Measurements from ENCODE around the gene AKNAD1. TPM values are rescaled to one million over a fixed set of nuclear protein-coding genes. Genes with fewer than 3 reads are reported as not detected.

AKNAD1 gene
- polyA plus RNA-seq, 1 of the 3 experiments (the other 2 are of a cell fraction), result 0.71 TPM

DNA sequence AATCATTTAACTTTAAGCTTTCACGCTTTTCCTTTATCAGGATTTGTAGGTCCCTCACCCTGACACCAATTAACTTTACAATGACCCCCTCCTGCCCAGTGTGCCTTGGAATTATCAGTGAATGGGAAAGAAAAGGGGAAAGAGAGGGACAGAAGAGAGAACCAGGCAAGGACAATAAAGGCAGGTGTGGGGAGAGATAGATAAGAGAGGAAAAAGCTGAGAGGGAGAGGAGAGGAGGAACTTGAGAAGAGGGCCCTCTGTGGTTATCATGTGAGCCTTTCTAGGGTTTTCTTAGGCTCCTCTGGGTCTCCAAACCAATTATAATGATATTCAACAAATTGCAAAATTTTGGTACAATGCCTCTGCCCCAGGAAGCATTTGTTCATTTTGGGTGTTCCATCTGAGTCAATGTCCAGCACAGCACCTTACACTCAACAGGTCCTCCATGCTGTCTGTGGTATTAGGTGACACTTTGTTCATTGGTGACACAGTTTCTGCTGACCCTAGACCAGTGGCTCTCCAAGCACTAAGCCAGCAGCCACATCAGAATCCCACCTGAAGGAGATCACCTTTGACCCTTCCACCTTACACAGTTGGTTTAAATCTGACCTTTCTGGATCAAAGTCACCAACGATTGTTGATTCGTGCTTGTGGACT lies 14.2 kb downstream of the AKNAD1 start:
- POLR2A ChIA-PET, result no interaction called here
- CTCF ChIA-PET, result interaction anchor here (0.6 to 1.4 kb wide), 4 partner anchors 11 to 556 kb away, joined by 3 to 6 read pairs (median 4); no protein-coding TSS in a partner anchor

More for the DNA sequence above, 14.2 kb downstream of the AKNAD1 start:
- no peaks in the 10 kb centered on the region for H4K20me1 ChIP-seq (ENCODE audit: insufficient read depth)
- no peaks in the 10 kb centered on the region; a peak in 1 of 4 replicates for H3K4me1 ChIP-seq (ENCODE audit: control insufficient read depth in 1 of 2, insufficient read depth in 2 of 2, low read depth in 1 of 2, low read length in 1 of 2)
- DNase-seq, result no peak
- H3K9me3 ChIP-seq, result no peaks in the 10 kb centered on the region
- no peaks in the 10 kb centered on the region for H3K27me3 ChIP-seq (ENCODE audit: insufficient read depth)
- no peak overlapping the region for H3K4me3 ChIP-seq (ENCODE audit: low read depth in 2 of 2, low read length in 1 of 2)
- H3K27ac ChIP-seq (ENCODE audit: low read depth in 2 of 2, low read length in 1 of 2), result no peak overlapping the region
- no peaks in the 10 kb centered on the region for H3K79me2 ChIP-seq (ENCODE audit: insufficient read depth)
- no peaks in the 10 kb centered on the region for H3K9me2 ChIP-seq
- no peak overlapping the region for H2AFZ ChIP-seq (ENCODE audit: low read depth)
- WGBS (ENCODE audit: low lambda C conversion rate), result 67% methylated on average over 3 of the region's 3 CpGs
- H3K36me3 ChIP-seq (replicated peaks in 1 of 2; ENCODE audit: control insufficient read depth in 1 of 2, insufficient read depth in 2 of 2, low read length in 1 of 2), result no peaks in the 10 kb centered on the region
- H3F3A ChIP-seq (replicated peaks; ENCODE audit: insufficient read depth), result peaks cover 3% of the 10 kb centered on the region
- no peak overlapping the region for H3K9ac ChIP-seq
- no peak overlapping the region for H3K4me2 ChIP-seq
- no peak for TF ChIP-seq GABPA (IDR thresholded peaks at IDR 0.05; ENCODE audit: low read depth)
- TF ChIP-seq FOXJ3 (CRISPR knock-in tag; IDR thresholded peaks at IDR 0.05), result no peak
- TF ChIP-seq RCOR1 (IDR thresholded peaks at IDR 0.05; ENCODE audit: low read length), result no peak
- TF ChIP-seq RFX5 (IDR thresholded peaks at IDR 0.05; ENCODE audit: low read length), result no peak
- no peak for TF ChIP-seq TEAD4 (IDR thresholded peaks at IDR 0.05; ENCODE audit: borderline replicate concordance, insufficient read depth)
- no peak for TF ChIP-seq TAF1 (IDR thresholded peaks at IDR 0.05; ENCODE audit: borderline replicate concordance, low read depth, low read length)
- TF ChIP-seq NFIC (IDR thresholded peaks at IDR 0.05; ENCODE audit: borderline replicate concordance), result no peak
- TF ChIP-seq, protein P1, sequence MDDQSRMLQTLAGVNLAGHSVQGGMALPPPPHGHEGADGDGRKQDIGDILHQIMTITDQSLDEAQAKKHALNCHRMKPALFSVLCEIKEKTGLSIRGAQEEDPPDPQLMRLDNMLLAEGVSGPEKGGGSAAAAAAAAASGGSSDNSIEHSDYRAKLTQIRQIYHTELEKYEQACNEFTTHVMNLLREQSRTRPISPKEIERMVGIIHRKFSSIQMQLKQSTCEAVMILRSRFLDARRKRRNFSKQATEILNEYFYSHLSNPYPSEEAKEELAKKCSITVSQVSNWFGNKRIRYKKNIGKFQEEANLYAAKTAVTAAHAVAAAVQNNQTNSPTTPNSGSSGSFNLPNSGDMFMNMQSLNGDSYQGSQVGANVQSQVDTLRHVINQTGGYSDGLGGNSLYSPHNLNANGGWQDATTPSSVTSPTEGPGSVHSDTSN (IDR thresholded peaks at IDR 0.05), result no peak
- TF ChIP-seq, protein P2, sequence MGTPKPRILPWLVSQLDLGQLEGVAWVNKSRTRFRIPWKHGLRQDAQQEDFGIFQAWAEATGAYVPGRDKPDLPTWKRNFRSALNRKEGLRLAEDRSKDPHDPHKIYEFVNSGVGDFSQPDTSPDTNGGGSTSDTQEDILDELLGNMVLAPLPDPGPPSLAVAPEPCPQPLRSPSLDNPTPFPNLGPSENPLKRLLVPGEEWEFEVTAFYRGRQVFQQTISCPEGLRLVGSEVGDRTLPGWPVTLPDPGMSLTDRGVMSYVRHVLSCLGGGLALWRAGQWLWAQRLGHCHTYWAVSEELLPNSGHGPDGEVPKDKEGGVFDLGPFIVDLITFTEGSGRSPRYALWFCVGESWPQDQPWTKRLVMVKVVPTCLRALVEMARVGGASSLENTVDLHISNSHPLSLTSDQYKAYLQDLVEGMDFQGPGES (IDR thresholded peaks at IDR 0.05; ENCODE audit: low read depth, low read length), result no peak
- TF ChIP-seq, protein P3, sequence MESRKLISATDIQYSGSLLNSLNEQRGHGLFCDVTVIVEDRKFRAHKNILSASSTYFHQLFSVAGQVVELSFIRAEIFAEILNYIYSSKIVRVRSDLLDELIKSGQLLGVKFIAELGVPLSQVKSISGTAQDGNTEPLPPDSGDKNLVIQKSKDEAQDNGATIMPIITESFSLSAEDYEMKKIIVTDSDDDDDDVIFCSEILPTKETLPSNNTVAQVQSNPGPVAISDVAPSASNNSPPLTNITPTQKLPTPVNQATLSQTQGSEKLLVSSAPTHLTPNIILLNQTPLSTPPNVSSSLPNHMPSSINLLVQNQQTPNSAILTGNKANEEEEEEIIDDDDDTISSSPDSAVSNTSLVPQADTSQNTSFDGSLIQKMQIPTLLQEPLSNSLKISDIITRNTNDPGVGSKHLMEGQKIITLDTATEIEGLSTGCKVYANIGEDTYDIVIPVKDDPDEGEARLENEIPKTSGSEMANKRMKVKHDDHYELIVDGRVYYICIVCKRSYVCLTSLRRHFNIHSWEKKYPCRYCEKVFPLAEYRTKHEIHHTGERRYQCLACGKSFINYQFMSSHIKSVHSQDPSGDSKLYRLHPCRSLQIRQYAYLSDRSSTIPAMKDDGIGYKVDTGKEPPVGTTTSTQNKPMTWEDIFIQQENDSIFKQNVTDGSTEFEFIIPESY (IDR thresholded peaks at IDR 0.05; ENCODE audit: borderline replicate concordance, low read depth), result no peak
- TF ChIP-seq JUND (IDR thresholded peaks at IDR 0.05), result no peak
- TF ChIP-seq SMC3 (IDR thresholded peaks at IDR 0.05; ENCODE audit: low read depth, low read length), result no peak
- TF ChIP-seq ELF1 (IDR thresholded peaks at IDR 0.05), result no peak
- no peak for TF ChIP-seq CHD2 (IDR thresholded peaks at IDR 0.05; ENCODE audit: low read length, partially characterized antibody)
- no peak for TF ChIP-seq POLR2AphosphoS5 (IDR thresholded peaks at IDR 0.05; ENCODE audit: low read depth, low read length)
- TF ChIP-seq FOXM1 (IDR thresholded peaks at IDR 0.05; ENCODE audit: low read depth), result no peak
- TF ChIP-seq SIN3A (IDR thresholded peaks at IDR 0.05; ENCODE audit: borderline replicate concordance, low read depth, low read length), result no peak
- TF ChIP-seq EP300 (IDR thresholded peaks at IDR 0.05; ENCODE audit: borderline replicate concordance in 1 of 2, low read depth in 1 of 2, low read length in 1 of 2), result no peak
- no peak for TF ChIP-seq RAD21 (IDR thresholded peaks at IDR 0.05; ENCODE audit: low read length)
- TF ChIP-seq, protein P4, sequence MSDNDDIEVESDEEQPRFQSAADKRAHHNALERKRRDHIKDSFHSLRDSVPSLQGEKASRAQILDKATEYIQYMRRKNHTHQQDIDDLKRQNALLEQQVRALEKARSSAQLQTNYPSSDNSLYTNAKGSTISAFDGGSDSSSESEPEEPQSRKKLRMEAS (IDR thresholded peaks at IDR 0.05; ENCODE audit: low read depth), result no peak
